ENCODE results near the gene NUP210.

GRCh38 chr3:13372656-13373055, 47.5 kb downstream of the NUP210 start:
- TF ChIP-seq CTCF (conservative IDR thresholded peaks at IDR 0.05; ENCODE audit: low read length) = no peak
- no peak for TF ChIP-seq EZH2phosphoT487 (IDR thresholded peaks at IDR 0.05; ENCODE audit: borderline replicate concordance)
